Progenitor cell of endocrine pancreas (in vitro differentiated cells): ENCODE data around the gene BRK1. TPM values are rescaled to one million over a fixed set of nuclear protein-coding genes. Genes with fewer than 3 reads are reported as not detected.
"Not testable (repeated sequence)": the region's sequence is repeated elsewhere in the genome, so short reads cannot be mapped to it uniquely, and the experiment has no call there.

ENCODE experiments used
- DNase-seq: peaks from one replicate; pipeline ENCODE4 v3.0.0; 2021; ENCODE audit warnings: low spot score; ENCODE audit not compliant: unreplicated experiment
- H3K27ac Mint-ChIP-seq: 2 replicates; pipeline ENCODE4 v1.8.0; 2021; ENCODE audit warnings: mild to moderate bottlenecking, moderate library complexity, mixed read lengths
- H3K27me3 Mint-ChIP-seq: 2 replicates; pipeline ENCODE4 v1.8.0; 2021; ENCODE audit warnings: mixed read lengths
- H3K36me3 Mint-ChIP-seq: 2 replicates; pipeline ENCODE4 v1.8.0; 2022; ENCODE audit warnings: mixed read lengths; ENCODE audit not compliant: insufficient read depth
- H3K4me1 Mint-ChIP-seq: 2 replicates; pipeline ENCODE4 v1.8.0; 2021; ENCODE audit warnings: low read depth, mixed read lengths
- H3K4me3 Mint-ChIP-seq: 2 replicates; pipeline ENCODE4 v1.8.0; 2021; ENCODE audit warnings: low read depth, mild to moderate bottlenecking, moderate library complexity, mixed read lengths
- H3K9me3 Mint-ChIP-seq: 2 replicates; pipeline ENCODE4 v1.8.0; 2021; ENCODE audit warnings: low read depth, mixed read lengths
- CTCF ChIP-seq: fragments of 200-600 bp; sonication (generic); IDR thresholded peaks from one replicate; pipeline ENCODE4 v1.5.0; 2021; ENCODE audit warnings: antibody characterized with exemption, mild to moderate bottlenecking; ENCODE audit not compliant: unreplicated experiment
- total RNA-seq: library from RNA; stranded (reverse); gene quantifications from 2 replicates; pipeline ENCODE4 v1.2.1, GENCODE V29; 2021

Gene BRK1
- total RNA-seq, 1 donor from 2014 or later, result 123 TPM

GRCh38 chr3:10173095-10173925 is 57.8 kb downstream of the BRK1 start:
- H3K27ac Mint-ChIP-seq, result no peak overlapping the region
- no peaks in the 10 kb centered on the region for H3K9me3 Mint-ChIP-seq
- no peak overlapping the region for H3K4me3 Mint-ChIP-seq
- no peak for TF ChIP-seq CTCF
- DNase-seq, result no peak
- no peaks in the 10 kb centered on the region for H3K4me1 Mint-ChIP-seq
- no peaks in the 10 kb centered on the region for H3K36me3 Mint-ChIP-seq
- no peaks in the 10 kb centered on the region for H3K27me3 Mint-ChIP-seq

- no peak overlapping the region for H3K4me3 Mint-ChIP-seq
- H3K27me3 Mint-ChIP-seq, result no peaks in the 10 kb centered on the region
- no peaks in the 10 kb centered on the region for H3K4me1 Mint-ChIP-seq
- no peaks in the 10 kb centered on the region for H3K36me3 Mint-ChIP-seq
- H3K9me3 Mint-ChIP-seq, result no peaks in the 10 kb centered on the region
- TF ChIP-seq CTCF, result no peak
- DNase-seq, result no peak
- no peak overlapping the region for H3K27ac Mint-ChIP-seq
Observed at GRCh38 chr3:10173926-10174435, 58.5 kb downstream of the BRK1 start.

GRCh38 chr3:10175334-10175733 is 59.9 kb downstream of the BRK1 start:
- DNase-seq, result not testable (repeated sequence)

GRCh38 chr3:10176150-10176549 is 60.7 kb downstream of the BRK1 start:
- DNase-seq, H3K4me3 Mint-ChIP-seq, H3K9me3 Mint-ChIP-seq, H3K27ac Mint-ChIP-seq, H3K36me3 Mint-ChIP-seq, H3K4me1 Mint-ChIP-seq, H3K27me3 Mint-ChIP-seq: not testable (repeated sequence)

More at GRCh38 chr3:10175334-10175733, 59.9 kb downstream of the BRK1 start:
- not testable (repeated sequence) for H3K4me3 Mint-ChIP-seq, H3K27me3 Mint-ChIP-seq, H3K36me3 Mint-ChIP-seq, H3K27ac Mint-ChIP-seq, H3K4me1 Mint-ChIP-seq, H3K9me3 Mint-ChIP-seq

Other genes starting within 250 kb of the BRK1 start
- not detected in 2 replicates for gene CIDEC, start 235.4 kb upstream of the BRK1 start, total RNA-seq
- 30.5 and 33.0 TPM in 2 replicates for gene JAGN1, start 225.1 kb upstream of the BRK1 start, total RNA-seq
- 4.9 and 7.0 TPM in 2 replicates for gene IL17RE, start 212.8 kb upstream of the BRK1 start, total RNA-seq
- gene IL17RC, start 198.6 kb upstream of the BRK1 start, total RNA-seq, result 13.4 and 17.1 TPM in 2 replicates
- gene CRELD1, start 181.8 kb upstream of the BRK1 start, total RNA-seq, result 57.1 and 60.3 TPM in 2 replicates
- gene PRRT3, start 163.3 kb upstream of the BRK1 start, total RNA-seq, result 10.4 and 11.4 TPM in 2 replicates
- 38.6 and 42.1 TPM in 2 replicates for gene EMC3, start 128.8 kb upstream of the BRK1 start, total RNA-seq
- gene FANCD2, start 89.2 kb upstream of the BRK1 start, total RNA-seq, result 26.6 and 27.1 TPM in 2 replicates
- gene FANCD2OS, start 7.4 kb upstream of the BRK1 start, total RNA-seq, result not detected in 2 replicates
- 70.3 and 72.5 TPM in 2 replicates for gene VHL, start 26.1 kb downstream of the BRK1 start, total RNA-seq
- 0.36 and 0.40 TPM in 2 replicates for gene IRAK2, start 49.2 kb downstream of the BRK1 start, total RNA-seq
- 34.5 and 35.5 TPM in 2 replicates for gene TATDN2, start 132.8 kb downstream of the BRK1 start, total RNA-seq
- 31.8 and 45.8 TPM in 2 replicates for gene GHRL, start 177.3 kb downstream of the BRK1 start, total RNA-seq
- gene SEC13, start 205.4 kb downstream of the BRK1 start, total RNA-seq, result 101 and 105 TPM in 2 replicates